Mucosa of rectum (tissue), 2 donors: ENCODE measurements around the gene EFNA3.

Source experiments
- H3K27ac ChIP-seq, 2 donors: one replicate each; pipeline ENCODE4 v1.7.0; 2013; ENCODE audit warnings: inconsistent platforms in 2 of 2, low read depth in 2 of 2, low read length in 2 of 2
- H3K27me3 ChIP-seq, 2 donors: one replicate each; pipeline ENCODE4 v1.7.0; 2013; ENCODE audit warnings: low read length in 2 of 2; ENCODE audit not compliant: control insufficient read depth in 2 of 2, insufficient read depth in 2 of 2
- H3K36me3 ChIP-seq, 2 donors: one replicate each; pipeline ENCODE4 v1.7.0; 2013; ENCODE audit warnings: low read length in 2 of 2; ENCODE audit not compliant: control insufficient read depth in 2 of 2, insufficient read depth in 2 of 2
- H3K4me1 ChIP-seq, 2 donors: one replicate each; pipeline ENCODE4 v1.7.0; 2013; ENCODE audit warnings: low read length in 2 of 2, mild to moderate bottlenecking in 1 of 2; ENCODE audit not compliant: control insufficient read depth in 2 of 2, insufficient read depth in 2 of 2
- H3K4me3 ChIP-seq, 2 donors: one replicate each; pipeline ENCODE4 v1.7.0; 2013; ENCODE audit warnings: low read length in 2 of 2
- H3K9ac ChIP-seq, 2 donors: one replicate each; pipeline ENCODE4 v1.7.0; 2013; ENCODE audit warnings: low read length in 2 of 2, low read depth in 1 of 2, mild to moderate bottlenecking in 1 of 2
- H3K9me3 ChIP-seq, 2 donors: one replicate each; pipeline ENCODE4 v1.7.0; 2013; ENCODE audit warnings: low read length in 2 of 2; ENCODE audit not compliant: control insufficient read depth in 2 of 2
- donor health status: healthy.
- donor health status: Normal muscosa, but diverticular disease.

Gene EFNA3

GRCh38 chr1:155131285-155131684, 52.6 kb downstream of the EFNA3 start:
- H3K27ac ChIP-seq, result peak overlapping the region in 1 of 2 donors; percentile 97

GRCh38 chr1:155131856-155132255, 53.2 kb downstream of the EFNA3 start:
- H3K36me3 ChIP-seq, result peaks cover 25% of the 10 kb centered on the region in 2 donors
- H3K4me1 ChIP-seq, result peaks cover 47 to 70% of the 10 kb centered on the region in 2 donors
- peak overlapping the region in 1 of 2 donors; percentile 84 for H3K4me3 ChIP-seq
- H3K27ac ChIP-seq, result peak overlapping the region in 1 of 2 donors; percentile 97
- H3K27me3 ChIP-seq, result peaks cover 3 to 4% of the 10 kb centered on the region in 2 donors
- peak overlapping the region in 1 of 2 donors; percentile 99 for H3K9ac ChIP-seq
- no peaks in the 10 kb centered on the region for H3K9me3 ChIP-seq

More at GRCh38 chr1:155131285-155131684, 52.6 kb downstream of the EFNA3 start:
- H3K4me3 ChIP-seq, result peak overlapping the region; percentile 4 to 84
- peaks cover 25% of the 10 kb centered on the region in 2 donors for H3K36me3 ChIP-seq
- peak overlapping the region in 1 of 2 donors; percentile 99 for H3K9ac ChIP-seq
- H3K9me3 ChIP-seq, result no peaks in the 10 kb centered on the region
- H3K27me3 ChIP-seq, result peaks cover 3 to 6% of the 10 kb centered on the region in 2 donors
- peaks cover 49 to 72% of the 10 kb centered on the region in 2 donors for H3K4me1 ChIP-seq

DNA sequence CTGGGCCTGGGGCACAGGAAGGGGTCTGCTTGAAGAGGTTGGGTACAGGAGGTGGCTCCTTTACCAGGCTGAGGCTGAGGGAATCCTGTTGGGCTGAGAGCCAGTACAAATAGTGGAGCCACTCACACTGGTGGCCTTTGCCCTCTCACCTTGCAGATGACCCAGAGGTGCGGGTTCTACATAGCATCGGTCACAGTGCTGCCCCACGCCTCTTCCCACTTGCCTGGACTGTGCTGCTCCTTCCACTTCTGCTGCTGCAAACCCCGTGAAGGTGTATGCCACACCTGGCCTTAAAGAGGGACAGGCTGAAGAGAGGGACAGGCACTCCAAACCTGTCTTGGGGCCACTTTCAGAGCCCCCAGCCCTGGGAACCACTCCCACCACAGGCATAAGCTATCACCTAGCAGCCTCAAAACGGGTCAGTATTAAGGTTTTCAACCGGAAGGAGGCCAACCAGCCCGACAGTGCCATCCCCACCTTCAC, 55.2 kb downstream of the EFNA3 start:
- Histone ChIP-seq H3K27me3 (no peaks in the 10 kb centered on the region), H3K9ac (peak overlapping the region; percentile 65 to 96), H3K36me3 (peaks cover 25 to 28% of the 10 kb centered on the region in 2 donors), H3K4me3 (peak overlapping the region in 1 of 2 donors; percentile 86), H3K9me3 (no peaks in the 10 kb centered on the region), H3K4me1 (peaks cover 45 to 73% of the 10 kb centered on the region in 2 donors), H3K27ac (peak overlapping the region; percentile 97 to 100)

- H3K9me3 ChIP-seq, result no peaks in the 10 kb centered on the region
- H3K27me3 ChIP-seq, result no peaks in the 10 kb centered on the region
- peak overlapping the region; percentile 65 to 96 for H3K9ac ChIP-seq
- H3K4me3 ChIP-seq, result peak overlapping the region in 1 of 2 donors; percentile 86
- peak overlapping the region; percentile 97 to 100 for H3K27ac ChIP-seq
- peaks cover 25 to 28% of the 10 kb centered on the region in 2 donors for H3K36me3 ChIP-seq
- H3K4me1 ChIP-seq, result peaks cover 44 to 71% of the 10 kb centered on the region in 2 donors
Measured at GRCh38 chr1:155134322-155134721, 55.7 kb downstream of the EFNA3 start.

- Histone ChIP-seq H3K9me3 (no peaks in the 10 kb centered on the region), H3K4me3 (peak overlapping the region; percentile 86 to 97), H3K27me3 (no peaks in the 10 kb centered on the region), H3K27ac (peak overlapping the region; percentile 97 to 100), H3K9ac (peak overlapping the region; percentile 94 to 96), H3K4me1 (peaks cover 39 to 71% of the 10 kb centered on the region in 2 donors), H3K36me3 (peaks cover 25 to 28% of the 10 kb centered on the region in 2 donors)
Measured at GRCh38 chr1:155134880-155135414, 56.3 kb downstream of the EFNA3 start.

DNA sequence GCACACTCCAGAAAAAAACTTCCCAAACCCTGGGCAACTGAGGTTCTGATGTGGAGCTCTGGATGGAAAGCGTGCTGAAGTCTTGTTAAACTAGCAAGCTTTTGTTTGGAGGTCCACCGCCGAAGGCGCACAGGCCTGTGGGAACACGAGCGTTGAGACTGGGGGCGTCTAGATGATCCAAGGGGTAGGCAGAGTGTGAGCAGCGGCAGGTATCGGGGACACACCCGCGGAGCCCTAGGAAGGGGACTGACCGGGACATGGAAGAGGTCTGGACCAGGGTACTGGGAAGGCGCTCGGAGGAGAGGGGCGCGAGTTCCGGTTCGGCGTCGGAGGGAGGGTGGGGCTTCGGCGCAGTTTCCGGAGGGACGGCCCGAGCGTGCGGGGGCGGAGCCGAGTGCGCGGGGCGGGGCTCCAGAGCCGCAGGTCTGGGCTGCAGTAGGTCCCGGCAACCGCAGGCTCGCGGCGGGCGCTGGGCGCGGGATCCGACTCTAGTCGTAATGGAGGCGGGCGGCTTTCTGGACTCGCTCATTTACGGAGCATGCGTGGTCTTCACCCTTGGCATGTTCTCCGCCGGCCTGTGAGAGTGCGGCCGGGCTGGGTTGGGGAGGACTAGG, 56.9 kb downstream of the EFNA3 start, which contains the start of gene SLC50A1:
SLC50A1 (plus strand) TSS at position 438 of the 614 bp plus-strand sequence; CDS start at position 498, 60 bp downstream.
- H3K4me3 ChIP-seq, result peak within 1 kb of the TSS; percentile 86 to 97
- H3K4me1 ChIP-seq, result peaks cover 36 to 69% of the 10 kb centered on the region in 2 donors
- peaks cover 25 to 28% of the 10 kb centered on the region in 2 donors for H3K36me3 ChIP-seq
- H3K27me3 ChIP-seq, result no peaks in the 10 kb centered on the region
- H3K9me3 ChIP-seq, result no peaks in the 10 kb centered on the region
- peak within 1 kb of the TSS; percentile 97 to 100 for H3K27ac ChIP-seq
- peak within 1 kb of the TSS; percentile 94 to 96 for H3K9ac ChIP-seq

GRCh38 chr1:155136748-155137147, 58.1 kb downstream of the EFNA3 start:
- no peaks in the 10 kb centered on the region for H3K27me3 ChIP-seq
- H3K9ac ChIP-seq, result peak overlapping the region; percentile 7 to 96
- H3K27ac ChIP-seq, result peak overlapping the region; percentile 97 to 100
- peaks cover 18% of the 10 kb centered on the region in 2 donors for H3K36me3 ChIP-seq
- no peaks in the 10 kb centered on the region for H3K9me3 ChIP-seq
- peaks cover 36 to 59% of the 10 kb centered on the region in 2 donors for H3K4me1 ChIP-seq
- H3K4me3 ChIP-seq, result peak overlapping the region; percentile 46 to 51
